T-helper 2 cell treated with Interferon-gamma antibody and Interleukin-4, amounts not matched to agents 5 μg/mL and 100 μg/mL, for 36 hours (primary cell): Measurements from ENCODE around the gene PLA2G4B.
"Not testable (repeated sequence)": the region's sequence is repeated elsewhere in the genome, so short reads cannot be mapped to it uniquely, and the experiment has no call there.

Experiments used
- DNase-seq: peaks from one replicate; pipeline ENCODE4 v3.0.0; 2021; ENCODE audit warnings: low spot score
- H3K27ac Mint-ChIP-seq: one replicate; pipeline ENCODE4 v1.8.0; 2021; ENCODE audit warnings: mild to moderate bottlenecking, mixed read lengths
- H3K27me3 Mint-ChIP-seq: one replicate; pipeline ENCODE4 v1.8.0; 2021; ENCODE audit warnings: low read depth, mixed read lengths
- H3K36me3 Mint-ChIP-seq: one replicate; pipeline ENCODE4 v1.8.0; 2021; ENCODE audit warnings: low read depth, mixed read lengths
- H3K4me1 Mint-ChIP-seq: one replicate; pipeline ENCODE4 v1.8.0; 2021; ENCODE audit warnings: low read depth, mixed read lengths
- H3K4me3 Mint-ChIP-seq: one replicate; pipeline ENCODE4 v1.8.0; 2022; ENCODE audit warnings: mild to moderate bottlenecking, moderate library complexity, mixed read lengths
- H3K9me3 Mint-ChIP-seq: one replicate; pipeline ENCODE4 v1.8.0; 2021; ENCODE audit warnings: mixed read lengths

The PLA2G4B gene

GRCh38 chr15:41827290-41827879 lies 11.3 kb upstream of the PLA2G4B start:
- no peaks in the 10 kb centered on the region for H3K9me3 Mint-ChIP-seq
- no peaks in the 10 kb centered on the region for H3K27me3 Mint-ChIP-seq
- peaks cover 28% of the 10 kb centered on the region for H3K4me1 Mint-ChIP-seq
- peak overlapping the region; percentile 98 for H3K4me3 Mint-ChIP-seq
- no peak for DNase-seq
- H3K36me3 Mint-ChIP-seq, result peaks cover 26% of the 10 kb centered on the region
- H3K27ac Mint-ChIP-seq, result peak overlapping the region; percentile 51

- no peaks in the 10 kb centered on the region for H3K27me3 Mint-ChIP-seq
- H3K9me3 Mint-ChIP-seq, result no peaks in the 10 kb centered on the region
- peak within 1 kb of the TSS; percentile 98 for H3K4me3 Mint-ChIP-seq
- peak; percentile 88 for DNase-seq
- peak within 1 kb of the TSS; percentile 95 for H3K27ac Mint-ChIP-seq
- H3K36me3 Mint-ChIP-seq, result peaks cover 23% of the 10 kb centered on the region
- peaks cover 35% of the 10 kb centered on the region for H3K4me1 Mint-ChIP-seq
Observed at GRCh38 chr15:41827880-41828806, 10.5 kb upstream of the PLA2G4B start, which contains the start of gene JMJD7. TSS of gene JMJD7 (plus strand) at chr15:41828092. CDS start at chr15:41828125, 33 bp downstream.

- Mint-ChIP-seq H3K27ac (peak overlapping the region; percentile 95), H3K9me3 (no peaks in the 10 kb centered on the region), H3K36me3 (peaks cover 23% of the 10 kb centered on the region), H3K4me1 (peaks cover 35% of the 10 kb centered on the region), H3K27me3 (no peaks in the 10 kb centered on the region), H3K4me3 (peak overlapping the region; percentile 98)
- DNase-seq, result no peak
Observed at GRCh38 chr15:41828807-41829141, 9.9 kb upstream of the PLA2G4B start.

- H3K27me3 Mint-ChIP-seq, result no peaks in the 10 kb centered on the region
- DNase-seq, result no peak
- H3K4me3 Mint-ChIP-seq, result peak overlapping the region; percentile 2
- H3K9me3 Mint-ChIP-seq, result no peaks in the 10 kb centered on the region
- peaks cover 35% of the 10 kb centered on the region for H3K4me1 Mint-ChIP-seq
- peaks cover 15% of the 10 kb centered on the region for H3K36me3 Mint-ChIP-seq
- H3K27ac Mint-ChIP-seq, result no peak overlapping the region
Observed at GRCh38 chr15:41829959-41830646, 8.5 kb upstream of the PLA2G4B start.

GRCh38 chr15:41831291-41831690 lies 7.4 kb upstream of the PLA2G4B start:
- H3K27me3 Mint-ChIP-seq, H3K9me3 Mint-ChIP-seq: not testable (repeated sequence)
- Mint-ChIP-seq H3K36me3 (peaks cover 21% of the 10 kb centered on the region), H3K27ac (peak overlapping the region; percentile 81), H3K4me3 (peak overlapping the region; percentile 66), H3K4me1 (peaks cover 35% of the 10 kb centered on the region)
- DNase-seq, result peak; percentile 67

- DNase-seq, result no peak
- no peaks in the 10 kb centered on the region for H3K9me3 Mint-ChIP-seq
- peaks cover 33% of the 10 kb centered on the region for H3K4me1 Mint-ChIP-seq
- H3K36me3 Mint-ChIP-seq, result peaks cover 18% of the 10 kb centered on the region
- H3K27ac Mint-ChIP-seq, result no peak overlapping the region
- H3K4me3 Mint-ChIP-seq, result peak overlapping the region; percentile 7
- no peaks in the 10 kb centered on the region for H3K27me3 Mint-ChIP-seq
Observed at GRCh38 chr15:41832208-41832607, 6.4 kb upstream of the PLA2G4B start.

GRCh38 chr15:41832875-41833274 lies 5.8 kb upstream of the PLA2G4B start:
- no peak overlapping the region for H3K27ac Mint-ChIP-seq
- no peak overlapping the region for H3K4me3 Mint-ChIP-seq
- H3K36me3 Mint-ChIP-seq, result peaks cover 20% of the 10 kb centered on the region
- H3K9me3 Mint-ChIP-seq, result no peaks in the 10 kb centered on the region
- no peak for DNase-seq
- H3K4me1 Mint-ChIP-seq, result peaks cover 32% of the 10 kb centered on the region
- H3K27me3 Mint-ChIP-seq, result no peaks in the 10 kb centered on the region

GRCh38 chr15:41834096-41834495 lies 4.6 kb upstream of the PLA2G4B start:
- Mint-ChIP-seq H3K27ac (no peak overlapping the region), H3K9me3 (no peaks in the 10 kb centered on the region), H3K4me1 (peaks cover 25% of the 10 kb centered on the region), H3K4me3 (no peak overlapping the region), H3K27me3 (no peaks in the 10 kb centered on the region), H3K36me3 (peaks cover 15% of the 10 kb centered on the region)
- no peak for DNase-seq

- Mint-ChIP-seq H3K4me1 (peaks cover 18% of the 10 kb centered on the region), H3K9me3 (no peaks in the 10 kb centered on the region), H3K4me3 (no peak overlapping the region), H3K36me3 (peaks cover 13% of the 10 kb centered on the region), H3K27me3 (no peaks in the 10 kb centered on the region), H3K27ac (no peak overlapping the region)
- no peak for DNase-seq
Observed at GRCh38 chr15:41836073-41836472, 2.6 kb upstream of the PLA2G4B start.

GRCh38 chr15:41836713-41837454 lies 1.8 kb upstream of the PLA2G4B start:
- Mint-ChIP-seq H3K4me3 (no peak overlapping the region), H3K27ac (no peak overlapping the region), H3K4me1 (peaks cover 12% of the 10 kb centered on the region), H3K36me3 (peaks cover 11% of the 10 kb centered on the region), H3K9me3 (no peaks in the 10 kb centered on the region), H3K27me3 (no peaks in the 10 kb centered on the region)
- DNase-seq, result no peak

GRCh38 chr15:41839781-41840491 lies 1.3 kb downstream of the PLA2G4B start:
- H3K36me3 Mint-ChIP-seq, result peaks cover 8% of the 10 kb centered on the region
- H3K4me1 Mint-ChIP-seq, result no peaks in the 10 kb centered on the region
- H3K9me3 Mint-ChIP-seq, result no peaks in the 10 kb centered on the region
- DNase-seq, result no peak
- no peaks in the 10 kb centered on the region for H3K27me3 Mint-ChIP-seq
- H3K4me3 Mint-ChIP-seq, result no peak overlapping the region
- H3K27ac Mint-ChIP-seq, result no peak overlapping the region

- H3K9me3 Mint-ChIP-seq, result no peaks in the 10 kb centered on the region
- H3K36me3 Mint-ChIP-seq, result peaks cover 4% of the 10 kb centered on the region
- no peak for DNase-seq
- no peaks in the 10 kb centered on the region for H3K27me3 Mint-ChIP-seq
- no peak overlapping the region for H3K4me3 Mint-ChIP-seq
- H3K27ac Mint-ChIP-seq, result no peak overlapping the region
- no peaks in the 10 kb centered on the region for H3K4me1 Mint-ChIP-seq
Observed at GRCh38 chr15:41840673-41841072, 2.0 kb downstream of the PLA2G4B start.

GRCh38 chr15:41841131-41841530 lies 2.5 kb downstream of the PLA2G4B start:
- Mint-ChIP-seq H3K27me3 (no peaks in the 10 kb centered on the region), H3K4me3 (no peak overlapping the region), H3K36me3 (peaks cover 4% of the 10 kb centered on the region), H3K27ac (no peak overlapping the region), H3K9me3 (no peaks in the 10 kb centered on the region), H3K4me1 (no peaks in the 10 kb centered on the region)
- DNase-seq, result no peak
